ENCODE measurements around the gene C17orf107.

C17orf107 gene

DNA sequence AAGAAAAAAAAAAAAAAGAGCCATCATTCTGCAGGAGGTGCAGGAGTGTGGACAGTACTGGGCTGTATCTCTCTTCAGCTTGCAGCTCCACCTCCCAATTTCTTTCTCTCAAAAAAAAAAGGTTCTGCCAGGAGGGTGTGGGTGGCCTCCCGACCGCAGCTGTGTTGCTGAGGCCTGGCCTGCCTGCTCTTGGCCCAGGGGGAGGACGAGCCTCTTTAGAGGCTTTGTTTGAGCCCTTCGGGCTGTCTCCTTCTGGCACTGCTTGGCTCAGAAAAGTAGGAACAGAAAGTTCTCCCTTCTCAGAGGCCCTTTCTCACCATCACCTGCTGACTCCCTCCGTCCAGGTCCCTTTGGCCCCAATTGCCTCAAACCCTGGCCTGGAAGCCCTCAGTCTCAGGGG, 22.2 kb upstream of the C17orf107 start:
- no peak for DNase-seq

GRCh38 chr17:4879601-4880000, 19.7 kb upstream of the C17orf107 start:
- no peak for DNase-seq

DNA sequence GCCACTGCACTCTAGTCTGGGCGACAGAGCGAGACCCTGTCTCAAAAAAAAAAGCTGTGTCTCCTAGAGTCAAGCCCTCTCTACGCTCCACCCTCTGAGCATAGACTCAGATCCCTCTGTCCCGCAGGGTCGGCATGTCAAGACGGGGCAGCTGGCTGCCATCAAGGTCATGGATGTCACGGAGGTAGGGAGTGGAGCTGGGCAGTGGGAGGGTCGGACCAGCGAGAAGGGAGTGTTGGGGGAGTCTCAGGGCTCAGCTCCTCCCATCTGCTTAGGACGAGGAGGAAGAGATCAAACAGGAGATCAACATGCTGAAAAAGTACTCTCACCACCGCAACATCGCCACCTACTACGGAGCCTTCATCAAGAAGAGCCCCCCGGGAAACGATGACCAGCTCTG, 18.5 kb upstream of the C17orf107 start:
- DNase-seq: no peak

DNA sequence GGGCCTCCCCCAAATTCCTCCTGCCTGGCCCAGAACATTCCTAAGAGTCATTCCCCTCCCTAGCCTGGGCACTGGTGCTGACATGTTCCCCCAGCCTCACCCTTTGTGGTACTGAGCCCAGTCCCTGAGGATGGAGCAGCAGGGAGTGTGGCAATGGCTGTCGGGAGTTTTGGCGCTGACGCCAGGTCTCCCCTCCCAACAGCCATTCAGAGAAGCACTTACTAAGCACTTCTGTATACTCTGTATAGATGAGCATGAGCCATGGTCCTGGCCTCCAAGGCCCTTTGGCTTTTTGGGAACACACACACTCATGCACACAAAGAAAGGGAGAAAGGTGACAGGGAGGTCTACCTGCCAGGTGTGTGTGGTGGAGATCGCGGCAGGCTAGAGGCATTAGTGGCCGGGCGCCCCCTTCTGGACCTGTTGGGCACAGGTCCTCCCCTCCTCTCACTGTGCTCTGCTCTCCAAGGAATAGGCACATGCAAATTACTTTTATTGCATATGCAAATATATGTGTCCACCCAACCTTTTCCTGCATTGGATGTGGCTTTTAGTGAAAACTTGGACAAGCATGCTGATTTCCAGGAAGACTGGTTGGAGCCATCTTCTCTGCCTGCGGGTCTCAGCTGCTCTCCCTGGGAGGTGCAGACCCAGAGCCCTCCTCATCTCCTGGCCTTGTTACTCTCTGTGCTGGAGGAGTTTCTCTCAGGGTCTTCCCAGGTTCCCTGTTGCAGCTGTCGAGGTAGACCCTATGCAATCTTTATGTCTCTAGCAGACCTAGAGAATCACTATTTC, 17.4 kb upstream of the C17orf107 start:
- DNase-seq: peak; percentile 90

DNA sequence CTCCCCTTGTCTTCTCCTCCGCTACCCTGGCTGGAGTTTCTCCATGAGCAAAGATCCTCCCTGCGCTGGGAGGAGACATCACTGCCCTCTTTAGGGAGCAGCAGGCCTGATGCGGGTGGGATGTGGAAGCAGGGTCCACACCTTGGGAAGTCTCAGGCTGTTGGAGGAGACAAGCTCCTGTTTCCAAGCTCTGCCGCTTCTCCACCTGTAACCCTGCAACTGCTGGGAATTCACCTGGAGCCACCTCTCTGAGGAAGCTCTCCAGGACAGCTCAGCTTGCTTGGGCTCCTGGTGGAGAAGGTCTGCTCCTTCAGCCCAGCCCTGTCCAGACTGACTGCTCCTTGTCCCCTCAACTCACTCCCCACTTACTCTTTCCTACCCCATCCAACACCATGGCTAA, 14.8 kb upstream of the C17orf107 start:
- DNase-seq: no peak

DNA sequence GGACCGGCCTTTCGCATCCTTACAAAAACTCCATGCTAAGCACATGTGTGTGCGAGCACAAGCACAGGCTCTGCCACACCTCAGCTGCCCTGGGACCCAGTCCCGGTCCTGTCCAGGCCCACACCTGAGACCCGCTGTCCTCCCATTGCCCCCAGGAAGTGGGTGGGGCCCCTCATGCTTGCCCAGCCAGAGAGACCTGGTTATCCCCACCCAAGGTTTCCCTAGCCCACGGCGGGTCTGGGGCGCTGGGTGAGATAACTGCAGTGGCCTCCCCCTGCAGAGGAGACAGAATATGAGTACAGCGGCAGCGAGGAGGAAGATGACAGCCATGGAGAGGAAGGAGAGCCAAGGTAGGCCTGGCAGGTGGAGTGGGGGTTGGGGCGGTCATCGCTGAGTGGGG, 12.5 kb upstream of the C17orf107 start:
- DNase-seq: no peak

DNA sequence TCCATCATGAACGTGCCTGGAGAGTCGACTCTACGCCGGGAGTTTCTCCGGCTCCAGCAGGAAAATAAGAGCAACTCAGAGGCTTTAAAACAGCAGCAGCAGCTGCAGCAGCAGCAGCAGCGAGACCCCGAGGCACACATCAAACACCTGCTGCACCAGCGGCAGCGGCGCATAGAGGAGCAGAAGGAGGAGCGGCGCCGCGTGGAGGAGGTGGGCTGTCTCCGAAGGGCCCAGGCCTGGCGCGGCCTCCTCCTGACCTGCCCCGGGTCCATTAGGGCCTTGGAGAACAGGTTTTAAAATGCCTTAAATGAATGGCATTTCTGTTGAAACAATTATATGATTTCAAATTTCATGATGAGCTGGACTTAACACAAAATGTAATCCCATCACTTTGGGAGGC, 11.8 kb upstream of the C17orf107 start:
- no peak for DNase-seq

DNA sequence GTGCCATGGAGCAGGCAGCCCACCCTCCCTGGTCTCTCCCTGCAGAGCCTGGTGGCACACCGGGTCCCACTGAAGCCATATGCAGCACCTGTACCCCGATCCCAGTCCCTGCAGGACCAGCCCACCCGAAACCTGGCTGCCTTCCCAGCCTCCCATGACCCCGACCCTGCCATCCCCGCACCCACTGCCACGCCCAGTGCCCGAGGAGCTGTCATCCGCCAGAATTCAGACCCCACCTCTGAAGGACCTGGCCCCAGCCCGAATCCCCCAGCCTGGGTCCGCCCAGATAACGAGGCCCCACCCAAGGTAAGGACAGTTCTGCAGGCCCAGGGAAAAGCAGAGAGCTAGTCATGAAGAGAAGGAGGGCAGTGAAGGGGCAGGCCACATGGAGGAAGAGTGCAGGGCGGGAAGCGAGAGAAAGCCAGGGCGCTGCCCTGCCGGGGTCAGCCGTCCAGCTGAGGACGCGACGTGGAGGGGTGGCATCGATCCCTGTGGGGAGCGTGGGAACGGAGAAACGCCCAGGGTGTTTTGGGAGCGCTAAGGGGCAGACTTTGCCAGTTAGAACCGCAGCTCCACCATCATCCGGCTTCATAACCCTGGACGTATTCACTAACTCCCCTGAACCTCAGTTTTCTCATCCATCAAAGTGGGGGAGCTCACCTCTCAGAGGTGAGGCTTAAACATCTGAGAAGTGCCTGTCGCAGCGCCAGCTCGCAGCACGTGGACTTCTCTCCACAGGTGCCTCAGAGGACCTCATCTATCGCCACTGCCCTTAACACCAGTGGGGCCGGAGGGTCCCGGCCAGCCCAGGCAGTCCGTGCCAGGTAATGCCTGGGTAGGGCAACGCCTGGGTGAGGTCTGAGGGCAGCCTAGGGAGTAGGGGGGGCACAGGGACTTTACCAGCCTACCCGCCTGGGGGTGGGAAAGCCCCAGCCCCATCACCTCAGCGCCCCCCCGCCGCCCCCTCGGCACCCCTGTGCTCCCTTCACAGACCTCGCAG, 7.6 kb upstream of the C17orf107 start:
- DNase-seq: peak; percentile 53

DNA sequence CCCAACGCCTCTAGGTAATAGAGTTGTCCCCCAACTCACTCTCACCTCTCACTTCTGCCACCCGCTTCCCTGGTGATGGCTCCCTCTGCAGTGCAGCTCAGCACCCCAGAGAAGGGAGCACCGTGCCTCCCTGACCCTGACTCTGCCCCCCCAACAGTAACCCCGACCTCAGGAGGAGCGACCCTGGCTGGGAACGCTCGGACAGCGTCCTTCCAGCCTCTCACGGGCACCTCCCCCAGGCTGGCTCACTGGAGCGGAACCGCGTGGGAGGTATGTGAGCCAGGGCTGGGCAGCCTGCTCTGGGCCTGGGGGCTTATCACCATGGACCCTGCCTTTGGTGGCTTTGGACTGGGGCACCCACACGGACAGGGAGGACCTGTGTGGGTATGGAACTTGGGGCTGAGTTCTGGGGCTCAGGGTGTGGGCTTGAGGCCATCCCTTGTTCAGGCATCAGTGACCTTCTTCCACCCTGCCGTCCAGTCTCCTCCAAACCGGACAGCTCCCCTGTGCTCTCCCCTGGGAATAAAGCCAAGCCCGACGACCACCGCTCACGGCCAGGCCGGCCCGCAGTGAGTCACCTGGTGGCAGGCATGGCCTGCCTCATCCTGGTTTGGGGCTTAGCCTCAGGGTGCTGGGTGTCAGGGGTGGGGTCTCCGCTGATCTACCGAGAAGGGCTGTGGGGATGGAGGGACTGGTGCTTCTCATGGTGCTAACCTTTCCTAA, 6.7 kb upstream of the C17orf107 start:
- peak; percentile 62 for DNase-seq

DNA sequence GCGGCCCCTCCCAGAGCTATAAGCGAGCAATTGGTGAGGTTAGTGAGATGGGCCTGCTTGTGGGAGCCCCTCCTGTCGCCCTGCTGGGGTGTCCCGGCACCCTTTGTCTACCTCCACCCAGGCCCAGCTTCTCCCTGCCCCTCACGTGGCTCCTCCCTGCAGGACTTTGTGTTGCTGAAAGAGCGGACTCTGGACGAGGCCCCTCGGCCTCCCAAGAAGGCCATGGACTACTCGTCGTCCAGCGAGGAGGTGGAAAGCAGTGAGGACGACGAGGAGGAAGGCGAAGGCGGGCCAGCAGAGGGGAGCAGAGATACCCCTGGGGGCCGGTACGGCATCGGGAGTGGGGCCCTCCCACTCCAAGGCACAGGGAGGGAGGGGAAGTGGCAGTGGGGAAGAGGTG, 6.1 kb upstream of the C17orf107 start:
- DNase-seq: peak; percentile 50

- peak; percentile 55 for DNase-seq
Observed at GRCh38 chr17:4893721-4894560, 5.4 kb upstream of the C17orf107 start.

- DNase-seq: peak; percentile 49
Observed at GRCh38 chr17:4895121-4895520, 4.2 kb upstream of the C17orf107 start.

DNA sequence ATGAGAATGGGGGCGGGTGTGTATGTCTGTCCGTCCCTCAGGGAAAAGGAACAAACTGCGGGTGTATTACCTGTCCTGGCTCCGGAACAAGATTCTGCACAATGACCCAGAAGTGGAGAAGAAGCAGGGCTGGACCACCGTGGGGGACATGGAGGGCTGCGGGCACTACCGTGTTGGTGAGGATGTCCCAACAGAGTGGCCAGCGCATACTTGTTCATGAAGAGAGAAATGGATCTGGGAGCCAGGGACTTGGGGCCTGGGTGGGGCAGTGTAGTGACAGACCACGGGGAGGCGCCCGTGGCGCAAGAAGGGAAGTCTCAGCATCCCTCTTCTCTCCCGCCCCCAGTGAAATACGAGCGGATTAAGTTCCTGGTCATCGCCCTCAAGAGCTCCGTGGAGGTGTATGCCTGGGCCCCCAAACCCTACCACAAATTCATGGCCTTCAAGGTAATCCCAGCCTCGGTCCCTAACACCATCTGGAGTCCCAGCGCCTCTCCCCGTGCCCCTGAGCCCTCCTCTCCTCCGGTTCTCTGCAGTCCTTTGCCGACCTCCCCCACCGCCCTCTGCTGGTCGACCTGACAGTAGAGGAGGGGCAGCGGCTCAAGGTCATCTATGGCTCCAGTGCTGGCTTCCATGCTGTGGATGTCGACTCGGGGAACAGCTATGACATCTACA, 3.5 kb upstream of the C17orf107 start:
- DNase-seq: peak; percentile 80

DNA sequence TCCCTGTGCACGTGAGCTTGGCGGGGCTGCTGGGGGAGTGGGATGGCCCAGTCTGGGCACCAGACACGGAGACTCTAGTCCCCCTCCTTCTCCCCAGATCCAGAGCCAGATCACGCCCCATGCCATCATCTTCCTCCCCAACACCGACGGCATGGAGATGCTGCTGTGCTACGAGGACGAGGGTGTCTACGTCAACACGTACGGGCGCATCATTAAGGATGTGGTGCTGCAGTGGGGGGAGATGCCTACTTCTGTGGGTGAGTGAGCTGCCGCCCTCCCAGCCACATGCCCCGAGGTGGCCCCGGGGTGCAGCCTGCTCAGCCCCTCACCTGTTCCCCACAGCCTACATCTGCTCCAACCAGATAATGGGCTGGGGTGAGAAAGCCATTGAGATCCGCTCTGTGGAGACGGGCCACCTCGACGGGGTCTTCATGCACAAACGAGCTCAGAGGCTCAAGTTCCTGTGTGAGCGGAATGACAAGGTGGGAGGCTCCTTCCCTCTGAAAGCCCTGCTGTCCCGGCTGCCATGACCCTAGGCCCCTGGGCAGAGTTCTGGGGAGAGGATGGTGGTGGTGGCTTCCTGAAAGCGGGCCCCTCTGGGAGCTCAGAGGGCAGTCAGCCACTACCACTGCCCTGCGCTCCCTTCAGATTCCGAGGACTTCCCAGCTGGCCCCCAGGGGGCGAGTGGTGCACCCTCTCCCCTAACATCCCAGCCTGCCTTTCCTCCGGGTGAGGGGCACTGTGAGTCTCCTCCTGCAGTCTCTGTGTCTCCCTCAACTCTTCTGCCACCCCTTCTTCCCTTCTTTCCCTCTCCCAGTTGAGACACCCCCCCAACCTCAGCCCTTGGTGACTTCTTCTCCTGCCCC, 2.8 kb upstream of the C17orf107 start:
- no peak for DNase-seq

DNA sequence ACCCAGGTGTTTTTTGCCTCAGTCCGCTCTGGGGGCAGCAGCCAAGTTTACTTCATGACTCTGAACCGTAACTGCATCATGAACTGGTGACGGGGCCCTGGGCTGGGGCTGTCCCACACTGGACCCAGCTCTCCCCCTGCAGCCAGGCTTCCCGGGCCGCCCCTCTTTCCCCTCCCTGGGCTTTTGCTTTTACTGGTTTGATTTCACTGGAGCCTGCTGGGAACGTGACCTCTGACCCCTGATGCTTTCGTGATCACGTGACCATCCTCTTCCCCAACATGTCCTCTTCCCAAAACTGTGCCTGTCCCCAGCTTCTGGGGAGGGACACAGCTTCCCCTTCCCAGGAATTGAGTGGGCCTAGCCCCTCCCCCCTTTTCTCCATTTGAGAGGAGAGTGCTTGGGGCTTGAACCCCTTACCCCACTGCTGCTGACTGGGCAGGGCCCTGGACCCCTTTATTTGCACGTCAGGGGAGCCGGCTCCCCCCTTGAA, 2.1 kb upstream of the C17orf107 start:
- no peak for DNase-seq

- no peak for DNase-seq
Observed at GRCh38 chr17:4897785-4898184, 1.6 kb upstream of the C17orf107 start.

- no peak for DNase-seq
Observed at GRCh38 chr17:4898351-4898750, 985 bp upstream of the C17orf107 start.

DNA sequence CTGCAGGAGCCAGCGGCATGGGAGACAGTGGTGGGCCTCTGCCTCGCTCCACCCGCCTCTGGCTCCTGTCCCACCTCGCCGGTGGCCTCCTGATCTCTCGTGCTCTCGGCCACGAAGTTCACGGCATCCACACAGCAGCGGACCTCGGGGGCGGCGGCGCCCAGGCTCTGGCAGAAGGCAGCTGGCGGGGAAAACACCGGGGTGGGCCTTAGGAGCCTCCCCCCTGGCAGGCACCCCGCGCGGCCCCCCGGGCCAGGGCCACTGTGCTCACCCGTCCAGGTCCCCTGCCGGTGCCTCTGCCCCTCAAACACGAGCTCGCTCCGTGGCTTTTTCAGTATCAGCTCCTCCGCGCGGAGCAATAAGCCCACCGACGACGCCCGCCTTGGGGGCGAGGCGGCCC, 409 bp upstream of the C17orf107 start:
- no peak for DNase-seq

- DNase-seq: peak; percentile 84
Observed at GRCh38 chr17:4900231-4901107, 1.1 kb downstream of the C17orf107 start.
